Gastrocnemius medialis (tissue), 4 donors: ENCODE data around the gene DCLK2.

Experiments
- POLR2A ChIP-seq, 2 donors: fragments of 450-650 bp; IDR thresholded peaks; one replicate each; pipeline ENCODE4 v1.6.1; 2017; ENCODE audit warnings: antibody characterized with exemption in 2 of 2, mild to moderate bottlenecking in 2 of 2, moderate library complexity in 2 of 2
- TF ChIP-seq, protein P1 (sequence below), 5 experiments: fragments of 450-650 bp in 3 of 5; fragments of 200-600 bp in 2 of 5; sonication (generic) in 2 of 5; IDR thresholded peaks in 4 of 5; conservative IDR thresholded peaks in 1 of 5; 1 replicate in 4 of 5; 2 replicates in 1 of 5; pipeline ENCODE4 v1.5.1; 2016 to 2019; ENCODE audit warnings: antibody characterized with exemption in 5 of 5, mild to moderate bottlenecking in 3 of 5, moderate library complexity in 3 of 5

DNA sequence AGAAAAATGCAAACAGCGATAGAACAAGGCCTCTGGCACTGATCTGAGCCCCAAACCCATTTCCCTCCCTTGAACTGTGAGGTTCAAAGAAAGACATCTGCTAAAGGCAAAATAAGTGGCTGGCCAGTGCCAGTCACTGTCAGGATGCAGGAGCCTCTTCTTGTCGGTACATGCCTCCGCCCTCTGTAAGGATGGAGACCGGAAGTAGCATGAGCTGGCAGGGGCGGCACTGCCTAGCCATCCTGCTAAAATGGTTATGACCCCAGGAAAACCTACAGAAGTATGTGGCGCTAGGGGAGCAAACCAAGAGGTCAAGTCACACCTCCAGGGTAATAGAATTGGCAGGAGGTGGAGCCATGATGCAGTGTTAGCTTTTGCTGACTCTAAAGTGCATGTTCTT, 180.3 kb downstream of the DCLK2 start:
- TF ChIP-seq, protein P1, sequence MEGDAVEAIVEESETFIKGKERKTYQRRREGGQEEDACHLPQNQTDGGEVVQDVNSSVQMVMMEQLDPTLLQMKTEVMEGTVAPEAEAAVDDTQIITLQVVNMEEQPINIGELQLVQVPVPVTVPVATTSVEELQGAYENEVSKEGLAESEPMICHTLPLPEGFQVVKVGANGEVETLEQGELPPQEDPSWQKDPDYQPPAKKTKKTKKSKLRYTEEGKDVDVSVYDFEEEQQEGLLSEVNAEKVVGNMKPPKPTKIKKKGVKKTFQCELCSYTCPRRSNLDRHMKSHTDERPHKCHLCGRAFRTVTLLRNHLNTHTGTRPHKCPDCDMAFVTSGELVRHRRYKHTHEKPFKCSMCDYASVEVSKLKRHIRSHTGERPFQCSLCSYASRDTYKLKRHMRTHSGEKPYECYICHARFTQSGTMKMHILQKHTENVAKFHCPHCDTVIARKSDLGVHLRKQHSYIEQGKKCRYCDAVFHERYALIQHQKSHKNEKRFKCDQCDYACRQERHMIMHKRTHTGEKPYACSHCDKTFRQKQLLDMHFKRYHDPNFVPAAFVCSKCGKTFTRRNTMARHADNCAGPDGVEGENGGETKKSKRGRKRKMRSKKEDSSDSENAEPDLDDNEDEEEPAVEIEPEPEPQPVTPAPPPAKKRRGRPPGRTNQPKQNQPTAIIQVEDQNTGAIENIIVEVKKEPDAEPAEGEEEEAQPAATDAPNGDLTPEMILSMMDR (IDR thresholded peaks at IDR 0.05 in 4 of 5, conservative IDR thresholded peaks at IDR 0.05 in 1 of 5): no peak
- TF ChIP-seq POLR2A (IDR thresholded peaks at IDR 0.05): no peak
